Testis (tissue), 2 donors: ENCODE results near the gene GET4.

Experiments used
- CTCF ChIP-seq, 3 experiments: fragments of 450-650 bp in 2 of 3; fragments of 200-600 bp in 1 of 3; sonication (generic) in 1 of 3; IDR thresholded peaks; one replicate each; pipeline ENCODE4 v1.5.1; 2016 to 2019; ENCODE audit warnings: antibody characterized with exemption in 3 of 3, mild to moderate bottlenecking in 2 of 3, moderate library complexity in 1 of 3
- POLR2A ChIP-seq: fragments of 450-650 bp; IDR thresholded peaks from one replicate; pipeline ENCODE4 v1.6.1; 2017; ENCODE audit warnings: antibody characterized with exemption, mild to moderate bottlenecking, moderate library complexity

- TF ChIP-seq CTCF (IDR thresholded peaks at IDR 0.05) (no peak), POLR2A (no peak)
Measured at GRCh38 chr7:938546-939185, 62.3 kb downstream of the GET4 start.
